ENCODE measurements around the gene MRPL9. TPM values are rescaled to one million over a fixed set of nuclear protein-coding genes. Genes with fewer than 3 reads are reported as not detected.

MRPL9 gene
- total RNA-seq, result 90.7 and 117 TPM in 2 replicates

DNA sequence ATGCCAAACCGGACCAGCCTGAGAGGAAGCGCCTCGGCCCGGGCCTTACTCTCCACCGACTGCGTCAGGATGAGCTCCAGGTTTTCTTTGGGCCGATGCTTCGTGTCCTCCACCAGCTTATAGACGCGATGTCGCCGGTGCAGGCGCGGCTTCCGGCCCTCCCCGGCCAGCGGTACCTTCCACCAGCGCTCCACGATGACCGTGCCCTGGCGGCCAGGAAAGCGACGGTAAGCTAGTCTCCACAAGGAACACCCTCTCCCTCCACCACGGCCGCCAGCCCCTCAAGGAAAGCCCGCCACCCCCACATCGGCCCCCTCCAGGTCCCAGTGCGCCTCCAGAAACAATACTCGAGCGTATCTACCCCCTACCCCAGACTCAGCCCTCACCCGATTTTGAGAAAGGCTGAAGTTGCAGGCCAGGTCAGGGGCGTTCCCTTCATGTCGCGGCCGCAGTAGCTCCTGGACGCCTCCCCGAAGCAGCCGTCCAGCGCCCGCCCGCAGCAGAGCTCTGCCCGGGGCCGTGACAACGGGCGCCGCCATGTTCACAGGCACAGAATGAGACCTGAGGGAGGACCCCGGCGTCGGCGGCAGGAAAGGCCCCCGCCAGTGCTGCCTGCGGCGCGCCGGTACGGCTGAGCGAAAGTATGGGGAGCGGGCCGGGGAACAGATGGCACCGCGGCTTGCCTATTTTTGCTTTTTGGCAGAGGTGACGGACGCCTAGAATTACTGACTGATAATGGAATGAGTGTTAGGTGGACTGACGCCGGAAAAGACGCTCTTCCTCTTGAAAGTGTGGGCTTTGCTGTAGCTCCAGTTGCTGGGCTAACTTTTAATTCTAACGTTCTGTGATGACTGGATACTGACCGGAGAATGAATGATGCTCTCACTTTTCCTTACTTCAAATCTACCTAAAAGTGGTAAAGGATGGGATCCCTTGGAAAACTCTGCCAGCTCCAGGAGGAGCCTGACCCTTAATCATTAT is at the start of gene MRPL9:
MRPL9 (minus strand) TSS at position 556 of the 981 bp plus-strand sequence; CDS start at position 539, 17 bp downstream.

DNA sequence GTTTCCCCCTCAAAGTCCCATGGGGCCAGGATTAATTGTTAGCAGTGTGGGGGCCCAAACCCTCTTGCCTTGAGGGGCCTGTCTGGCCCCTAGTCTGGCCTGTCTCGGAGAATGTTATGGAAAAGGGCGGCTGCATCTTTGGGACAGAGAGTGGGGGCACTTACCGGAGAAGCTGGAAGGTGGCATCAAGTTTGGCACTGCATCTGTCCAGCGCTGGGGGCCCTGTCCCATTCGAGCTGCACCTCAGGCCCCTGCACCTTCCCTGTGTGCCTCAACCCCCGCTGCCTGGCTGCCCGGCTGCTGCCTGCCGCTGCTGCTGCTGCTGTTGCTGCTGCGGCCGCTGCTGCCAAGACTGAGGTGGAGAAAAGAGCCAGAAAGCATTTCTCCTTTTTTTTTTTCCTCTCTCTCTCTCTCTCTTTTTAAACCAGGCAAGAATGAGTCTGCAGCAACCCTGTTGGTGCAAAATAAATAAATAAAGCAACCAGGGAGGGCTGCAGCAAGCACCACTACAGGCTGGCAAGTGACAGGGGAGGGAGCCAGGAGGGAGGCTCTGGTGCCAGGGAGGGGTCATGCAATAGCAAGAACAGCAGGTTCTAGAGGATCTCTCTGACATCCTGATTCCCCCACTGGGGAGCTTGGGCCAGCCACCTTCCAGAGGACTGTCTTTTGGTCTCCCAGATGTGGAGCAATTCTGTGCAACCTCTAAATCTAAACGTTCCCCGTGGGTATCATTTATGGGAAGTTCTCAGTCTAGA is 41.9 kb upstream of the MRPL9 start, which contains the start of gene LINGO4:
LINGO4 (minus strand) TSS at position 354 of the 755 bp plus-strand sequence. CDS start 2,715 bp downstream, outside the sequence.

DNA sequence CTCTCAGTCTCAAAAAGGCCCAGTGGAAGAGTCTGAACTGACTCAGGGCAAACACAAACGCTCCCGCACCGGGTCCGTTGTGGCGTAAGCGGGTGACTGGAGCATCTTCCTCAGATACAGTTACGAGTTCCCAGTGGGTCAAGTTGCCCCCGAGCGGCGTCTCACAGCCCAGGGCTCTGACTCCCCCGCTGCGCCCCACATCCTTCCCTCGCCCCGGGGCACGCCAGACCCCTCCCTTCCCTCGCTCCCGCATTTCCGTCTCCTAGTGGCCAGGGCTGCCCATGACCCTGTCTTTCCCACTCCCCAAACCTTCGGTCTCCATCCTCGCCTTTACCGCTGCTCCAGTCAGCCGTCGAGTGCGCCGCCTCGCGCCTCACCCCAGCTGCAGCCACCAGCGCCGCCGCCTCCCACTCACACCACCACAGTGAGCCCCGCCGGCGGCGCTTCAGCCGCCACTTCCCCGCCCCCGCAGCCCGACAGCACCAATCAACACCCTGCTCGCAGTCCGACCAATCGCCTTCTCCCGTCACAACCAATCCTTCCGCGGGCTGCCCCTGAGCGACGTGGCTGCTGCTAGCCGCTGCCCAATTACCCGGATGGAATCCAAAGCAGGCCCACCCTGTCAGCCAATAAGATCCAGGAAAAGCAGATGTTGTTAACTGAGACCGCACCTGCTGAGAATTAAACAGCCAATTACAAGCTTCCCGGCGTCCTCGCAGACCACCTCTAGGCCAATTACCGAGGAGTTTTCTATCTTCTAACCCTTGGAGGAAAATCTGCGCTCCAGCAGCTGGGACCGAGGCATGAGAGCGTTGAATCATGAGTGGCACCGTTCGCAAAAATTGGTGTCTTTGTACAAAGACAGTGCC is 27.0 kb upstream of the MRPL9 start, which contains the start of gene TDRKH:
TDRKH (minus strand) TSS at position 430 of the 869 bp plus-strand sequence. CDS start 7,478 bp downstream, outside the sequence.

DNA sequence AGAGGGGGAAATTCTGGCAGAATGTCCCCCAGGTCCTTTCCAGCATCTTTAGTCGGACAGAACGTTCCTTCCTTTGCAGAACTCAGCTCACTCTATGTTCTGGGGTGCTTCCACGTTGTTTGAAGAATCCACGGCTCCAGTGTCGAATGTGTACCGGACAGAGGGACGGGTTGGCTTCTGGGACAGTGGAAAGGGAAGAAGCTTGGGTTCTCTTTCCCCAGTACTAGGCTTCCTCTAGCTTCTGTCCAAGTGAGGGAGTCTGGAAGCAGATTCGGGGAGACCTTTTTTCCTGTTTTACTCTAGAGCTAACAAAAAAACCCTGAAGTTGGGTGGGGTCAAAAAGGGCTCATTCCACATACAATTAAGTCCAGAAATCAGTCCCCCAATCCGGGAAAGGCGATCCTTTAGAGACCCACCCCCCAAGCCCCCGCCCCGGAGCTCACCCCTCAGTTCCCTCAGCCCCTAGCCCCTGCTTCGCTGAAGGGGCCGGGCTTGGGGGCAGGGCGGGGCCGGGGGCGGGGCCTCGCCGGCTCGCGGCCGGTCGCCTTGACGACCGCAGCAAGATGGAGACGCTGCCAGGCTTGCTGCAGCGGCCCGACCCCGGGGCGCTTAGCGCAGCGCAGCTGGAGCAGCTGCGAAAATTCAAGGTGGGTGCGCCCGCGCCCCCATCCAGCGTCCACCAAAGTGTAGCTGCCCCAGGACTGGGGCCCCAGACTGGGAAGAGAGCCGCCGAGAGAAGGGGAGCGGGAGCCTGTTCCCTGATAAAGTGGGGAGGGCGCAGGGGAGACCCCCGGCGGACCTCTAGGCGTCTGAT is 42.1 kb downstream of the MRPL9 start, which contains the start of gene RIIAD1:
RIIAD1 (plus strand) TSS at position 549 of the 814 bp plus-strand sequence; CDS start at position 564, 15 bp downstream.

DNA sequence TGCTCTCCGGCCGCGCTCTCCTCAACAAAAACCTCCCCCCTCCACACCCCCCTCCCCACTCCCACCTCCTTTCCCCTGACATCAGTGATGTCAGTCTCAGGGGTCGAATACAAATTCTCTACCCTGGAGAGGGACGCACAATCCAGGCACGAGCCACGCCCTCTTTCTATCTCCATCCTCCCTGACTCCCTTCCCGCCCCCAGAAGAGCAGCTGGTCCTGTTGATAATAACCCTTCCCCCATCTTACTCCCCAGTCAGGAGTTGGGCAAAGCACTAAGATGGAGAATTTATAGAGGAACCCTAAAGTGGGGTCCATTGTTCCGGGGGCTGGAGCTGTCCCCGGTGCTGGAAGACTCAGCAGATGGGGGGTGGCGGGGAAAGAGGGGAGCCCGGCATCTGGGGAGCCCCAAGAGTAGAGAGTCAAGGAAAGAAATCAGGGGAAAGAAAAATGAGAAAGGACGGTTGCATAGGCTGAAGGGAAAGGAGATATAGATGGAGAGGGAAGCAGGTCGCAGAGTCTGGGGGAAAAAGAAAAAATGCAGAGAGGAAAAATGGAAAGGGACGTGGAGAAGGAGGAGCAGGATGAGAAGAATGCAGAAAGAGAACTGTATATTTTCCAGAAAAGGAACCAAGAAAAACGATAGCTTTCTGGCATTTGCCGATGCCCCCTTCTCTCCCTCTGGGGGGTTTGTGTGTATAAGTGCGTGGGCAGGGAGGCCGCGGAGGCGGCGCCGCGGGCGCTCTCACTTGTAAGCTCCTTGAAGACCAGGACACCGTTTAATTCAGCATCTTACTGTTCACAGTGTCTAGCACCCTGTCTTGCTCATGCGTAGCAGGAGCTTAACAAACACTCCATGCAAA is 46.3 kb downstream of the MRPL9 start, which contains the start of gene CELF3:
CELF3 (minus strand) TSS at position 33 of the 861 bp plus-strand sequence. CDS start 783 bp downstream, outside the sequence.

Other genes with a start within 250 kb of the MRPL9 start
- gene TUFT1, start 223.2 kb downstream of the MRPL9 start, total RNA-seq, result 7.6 and 10.6 TPM in 2 replicates
- 10.1 and 10.3 TPM in 2 replicates for gene SNX27, start 151.4 kb downstream of the MRPL9 start, total RNA-seq
- gene CELF3, start 46.7 kb downstream of the MRPL9 start, total RNA-seq, result not detected in 2 replicates
- gene RIIAD1, start 42.0 kb downstream of the MRPL9 start, total RNA-seq, result not detected in 2 replicates
- 4.5 and 5.5 TPM in 2 replicates for gene TDRKH, start 27.0 kb upstream of the MRPL9 start, total RNA-seq
- gene LINGO4, start 41.9 kb upstream of the MRPL9 start, total RNA-seq, result not detected in 2 replicates
- 0.15 TPM in 1 of 2 replicates, not detected in the other for gene RORC, start 68.3 kb upstream of the MRPL9 start, total RNA-seq
- gene C2CD4D, start 76.3 kb upstream of the MRPL9 start, total RNA-seq, result 0.50 TPM in 1 of 2 replicates, not detected in the other
- not detected in 2 replicates for gene THEM5, start 90.2 kb upstream of the MRPL9 start, total RNA-seq
- 12.5 and 17.3 TPM in 2 replicates for gene THEM4, start 146.0 kb upstream of the MRPL9 start, total RNA-seq
- 179 and 260 TPM in 2 replicates for gene S100A10, start 230.4 kb upstream of the MRPL9 start, total RNA-seq

All from bronchus fibroblast of lung (primary cell).